Prostate gland (tissue), 2 donors: Measurements from ENCODE around the gene TTC27. TPM values are rescaled to one million over a fixed set of nuclear protein-coding genes. Genes with fewer than 3 reads are reported as not detected.

ENCODE experiments used
- DNase-seq: peaks from one replicate; pipeline ENCODE4 v3.0.0-alpha.2; 2019; ENCODE audit warnings: low spot score
- H3K27ac ChIP-seq, 2 donors: fragments of 200-600 bp; sonication (generic); 2 replicates each; pipeline ENCODE4 v1.5.1; 2017 to 2019
- H3K27me3 ChIP-seq: fragments of 200-600 bp; sonication (generic); replicated peaks from 2 replicates; pipeline ENCODE4 v1.5.1; 2019; ENCODE audit not compliant: insufficient read depth
- H3K36me3 ChIP-seq, 2 donors: fragments of 200-600 bp; sonication (generic); 1 replicate in 1 of 2; 2 replicates in 1 of 2; pipeline versions ENCODE4 v1.5.1 to v1.8.1; 2017 to 2019
- H3K4me1 ChIP-seq: fragments of 200-600 bp; sonication (generic); replicated peaks from 2 replicates; pipeline ENCODE4 v1.5.1; 2019
- H3K4me3 ChIP-seq, 2 donors: fragments of 200-600 bp; sonication (generic); 2 replicates each; pipeline ENCODE4 v1.5.1; 2017 to 2019
- H3K9me3 ChIP-seq: fragments of 200-600 bp; sonication (generic); 2 replicates; pipeline ENCODE4 v1.5.1; 2017
- CTCF ChIP-seq, 4 experiments: fragments of 200-600 bp in 2 of 4; fragments of 450-650 bp in 2 of 4; sonication (generic) in 2 of 4; IDR thresholded peaks; 1 replicate in 3 of 4; 2 replicates in 1 of 4; pipeline ENCODE4 v1.5.1; 2016 to 2019; ENCODE audit warnings: antibody characterized with exemption in 4 of 4, mild to moderate bottlenecking in 2 of 4, moderate library complexity in 2 of 4
- POLR2A ChIP-seq: fragments of 450-650 bp; IDR thresholded peaks from one replicate; pipeline ENCODE4 v1.6.1; 2016; ENCODE audit warnings: antibody characterized with exemption, mild to moderate bottlenecking
- POLR2AphosphoS5 ChIP-seq: sonication (generic); formaldehyde crosslinking; IDR thresholded peaks from one replicate; pipeline ENCODE4 v1.6.1; 2017; ENCODE audit warnings: antibody characterized with exemption
- WGBS: methylation state at CpG from one replicate; pipeline ENCODE4 v1.1.5; 2018; 5-methylcytosine and 5-hydroxymethylcytosine counted together
- intact Hi-C: fragments of 100-400 bp; cut with DNase I; formaldehyde crosslinking; loops from one replicate; pipeline ENCODE4 v1.14.2; 2022
- total RNA-seq, 2 donors: library from RNA; depleted of rRNA; stranded (reverse); fragments of >200 nt; gene quantifications; one replicate each; pipeline ENCODE4 v1.1.0, GENCODE V29; 2016

TTC27 gene
- total RNA-seq, 2 donors from 2014 or later: 13.0 to 15.6 TPM

DNA sequence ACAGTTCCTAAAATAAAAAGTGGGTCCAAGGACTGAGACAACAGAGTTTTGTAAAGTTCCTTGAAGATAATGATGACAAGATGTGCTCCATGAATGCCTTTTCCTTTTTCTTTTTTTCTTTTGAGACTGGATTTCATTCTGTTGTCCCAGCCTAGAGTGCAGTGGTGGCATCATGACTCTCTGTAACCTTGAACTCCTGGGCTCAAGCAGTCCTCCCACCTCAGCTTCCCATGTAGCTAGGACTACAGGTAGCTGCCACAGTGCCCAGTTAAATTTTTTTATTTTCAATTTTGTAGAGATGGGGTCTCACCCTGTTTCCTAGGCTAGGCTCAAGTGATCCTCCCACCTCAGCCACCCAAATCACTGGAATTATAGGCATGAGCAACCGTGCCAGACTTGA, 16.1 kb upstream of the TTC27 start:
- Histone ChIP-seq H3K36me3 (no peaks in the 10 kb centered on the region), H3K27me3 (no peaks in the 10 kb centered on the region), H3K4me1 (no peaks in the 10 kb centered on the region), H3K4me3 (no peak overlapping the region), H3K27ac (no peak overlapping the region), H3K9me3 (no peaks in the 10 kb centered on the region)
- intact Hi-C loops: no loop called here
- DNase-seq: no peak
- 80% methylated on average over 1 of the region's 1 CpG for WGBS
- TF ChIP-seq POLR2A (no peak), CTCF (IDR thresholded peaks at IDR 0.05) (no peak), POLR2AphosphoS5 (no peak)

DNA sequence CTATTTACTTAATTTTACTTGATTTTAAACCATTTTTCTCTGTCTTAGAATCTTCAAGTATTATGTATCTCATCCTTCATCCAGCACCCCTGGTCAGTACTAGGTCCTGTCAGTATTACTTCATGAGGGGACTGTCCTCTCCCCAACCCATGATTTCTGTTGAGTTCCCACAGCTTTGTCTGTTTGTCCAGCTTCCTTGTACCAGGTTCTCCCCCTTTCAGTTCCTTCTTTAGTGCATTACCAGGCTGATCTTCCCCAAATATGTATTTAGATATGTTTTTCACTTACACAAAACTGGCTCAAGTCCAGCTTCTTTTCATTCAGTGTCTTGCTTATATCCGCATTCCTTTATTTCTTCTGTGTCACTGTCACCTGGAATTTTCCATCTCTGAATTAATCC, 13.8 kb upstream of the TTC27 start:
- H3K9me3 ChIP-seq: no peaks in the 10 kb centered on the region
- no peaks in the 10 kb centered on the region for H3K36me3 ChIP-seq
- TF ChIP-seq CTCF (IDR thresholded peaks at IDR 0.05): no peak
- no peak for TF ChIP-seq POLR2A
- no peak for TF ChIP-seq POLR2AphosphoS5
- no peak for DNase-seq
- no peak overlapping the region for H3K4me3 ChIP-seq
- no peak overlapping the region for H3K27ac ChIP-seq
- intact Hi-C loops: no loop called here
- H3K4me1 ChIP-seq: no peaks in the 10 kb centered on the region
- WGBS: 97% methylated on average over 1 of the region's 1 CpG
- no peaks in the 10 kb centered on the region for H3K27me3 ChIP-seq

- TF ChIP-seq CTCF (IDR thresholded peaks at IDR 0.05): no peak
- TF ChIP-seq POLR2A: no peak
- no peak for TF ChIP-seq POLR2AphosphoS5
- Histone ChIP-seq H3K4me3 (no peak overlapping the region), H3K4me1 (no peaks in the 10 kb centered on the region), H3K36me3 (no peaks in the 10 kb centered on the region), H3K27me3 (no peaks in the 10 kb centered on the region), H3K27ac (no peak overlapping the region), H3K9me3 (no peaks in the 10 kb centered on the region)
- WGBS: 69% methylated on average over 5 of the region's 5 CpGs
- no peak for DNase-seq
- intact Hi-C loops: no loop called here
Observed at GRCh38 chr2:32617599-32618189, 10.2 kb upstream of the TTC27 start.

DNA sequence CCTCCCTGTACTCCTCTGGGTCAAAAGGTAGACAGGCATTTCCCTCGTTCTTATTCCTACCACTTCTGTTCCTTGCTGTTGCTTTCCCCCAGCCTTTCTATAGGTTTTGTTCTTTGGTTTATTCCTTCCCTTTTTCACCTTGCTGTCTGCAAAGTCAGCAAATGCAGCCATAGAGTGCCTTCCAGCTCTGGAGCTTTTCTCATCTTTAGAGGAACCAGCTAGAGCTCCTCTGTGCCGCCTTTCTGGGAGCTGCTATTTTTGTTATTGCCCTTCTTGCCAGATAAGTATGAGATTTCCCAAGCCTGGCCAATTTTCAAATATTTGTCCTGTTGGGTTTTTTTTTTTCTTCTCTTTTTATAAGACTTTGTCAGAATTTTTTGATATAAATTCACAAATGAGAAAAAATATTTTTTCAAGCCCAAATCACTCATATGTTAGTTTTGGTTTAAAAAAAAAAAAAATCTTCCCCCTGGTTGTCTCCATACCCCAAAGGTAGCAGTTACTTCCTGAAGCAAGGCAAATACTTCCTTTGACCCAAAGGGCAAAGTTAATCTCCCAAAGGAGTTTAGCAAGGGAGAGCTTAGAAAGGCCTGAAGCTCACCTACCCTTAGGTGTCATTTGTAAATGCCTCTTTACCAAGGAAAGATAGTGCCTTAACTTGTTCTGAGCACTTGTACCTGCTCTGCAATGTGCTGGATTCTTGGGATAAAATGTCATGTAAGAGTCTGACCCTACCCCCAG, 5.1 kb upstream of the TTC27 start:
- Histone ChIP-seq H3K4me1 (no peaks in the 10 kb centered on the region), H3K4me3 (no peak overlapping the region), H3K9me3 (no peaks in the 10 kb centered on the region), H3K27ac (no peak overlapping the region), H3K27me3 (no peaks in the 10 kb centered on the region), H3K36me3 (no peaks in the 10 kb centered on the region)
- TF ChIP-seq CTCF (IDR thresholded peaks at IDR 0.05) (no peak), POLR2AphosphoS5 (no peak), POLR2A (no peak)
- no peak for DNase-seq
- intact Hi-C loops: no loop called here
- whole genome bisulfite sequencing: 55% methylated on average over 2 of the region's 2 CpGs

DNA sequence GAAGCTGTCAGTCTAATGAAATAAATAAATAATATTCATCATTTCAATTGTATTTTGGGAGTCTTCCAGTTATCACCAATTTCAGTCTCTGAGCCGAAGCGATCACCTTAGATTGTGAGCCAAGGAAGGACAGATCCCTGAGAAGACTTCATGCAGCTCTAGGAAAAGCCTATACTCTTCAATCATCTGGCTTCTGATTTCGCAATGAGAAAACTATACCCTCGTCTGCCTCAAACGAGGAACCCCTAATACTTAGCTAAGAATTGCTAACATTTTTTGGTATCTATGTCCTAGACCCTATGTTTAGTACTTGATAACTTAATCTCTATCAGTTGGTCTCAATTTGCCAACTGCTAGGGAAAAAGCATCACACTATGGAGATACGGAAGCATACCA, 4.5 kb upstream of the TTC27 start:
- no peaks in the 10 kb centered on the region for H3K27me3 ChIP-seq
- TF ChIP-seq POLR2AphosphoS5: no peak
- TF ChIP-seq CTCF (IDR thresholded peaks at IDR 0.05): no peak
- TF ChIP-seq POLR2A: no peak
- no peak for DNase-seq
- H3K36me3 ChIP-seq: no peaks in the 10 kb centered on the region
- no peak overlapping the region for H3K27ac ChIP-seq
- 94% methylated on average over 6 of the region's 6 CpGs for WGBS
- intact Hi-C loops: no loop called here
- no peaks in the 10 kb centered on the region for H3K9me3 ChIP-seq
- H3K4me1 ChIP-seq: no peaks in the 10 kb centered on the region
- H3K4me3 ChIP-seq: no peak overlapping the region
